ENCODE data around the gene TMCC1.

- TF ChIP-seq CTCF (IDR thresholded peaks at IDR 0.05), result no peak
- no peak for TF ChIP-seq POLR2A (IDR thresholded peaks at IDR 0.05)
- TF ChIP-seq EP300 (IDR thresholded peaks at IDR 0.05; ENCODE audit: low read depth), result no peak
- no peak for TF ChIP-seq POLR2AphosphoS5 (IDR thresholded peaks at IDR 0.05)
Measured at GRCh38 chr3:129820587-129820986, 72.9 kb downstream of the TMCC1 start.

All from transverse colon (tissue), 4 donors.